ENCODE data around the gene PRMT3.

DNA sequence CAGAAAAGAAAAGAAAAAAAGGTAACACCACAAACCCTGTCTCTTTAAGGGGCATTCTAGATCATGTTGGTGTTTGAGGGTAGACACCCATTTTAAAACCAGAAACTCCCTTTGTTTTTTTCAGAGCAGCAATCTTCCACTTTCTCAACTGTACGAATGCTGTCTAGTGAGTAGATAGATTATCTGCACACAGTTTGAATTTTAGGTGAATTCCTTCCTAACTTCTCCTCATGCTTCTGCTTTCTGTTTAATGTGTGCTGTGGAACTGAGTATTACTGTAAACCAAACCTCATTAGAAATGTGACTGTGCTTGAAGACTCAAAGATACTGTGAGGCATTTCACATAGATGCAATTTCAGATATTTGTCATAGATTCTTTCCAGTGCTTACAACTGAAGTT is 102.4 kb downstream of the PRMT3 start:
- TF ChIP-seq GATA2 (IDR thresholded peaks at IDR 0.05; ENCODE audit: low read depth, low read length) (no peak), GATA3 (IDR thresholded peaks at IDR 0.05; ENCODE audit: low read depth, low read length) (no peak)

All from SH-SY5Y (cell line).